BLaER1 (cell line): ENCODE results near the gene PRKACA.

Source experiments
- H3K27ac ChIP-seq: shearing (Covaris generic); formaldehyde crosslinking; 2 replicates; pipeline ENCODE4 v1.8.1; 2022
- H3K27me3 ChIP-seq: shearing (Covaris generic); formaldehyde crosslinking; 2 replicates; pipeline ENCODE4 v1.8.1; 2022
- H3K36me3 ChIP-seq: shearing (Covaris generic); formaldehyde crosslinking; 2 replicates; pipeline ENCODE4 v1.8.1; 2022
- H3K4me1 ChIP-seq: shearing (Covaris generic); formaldehyde crosslinking; 2 replicates; pipeline ENCODE4 v1.8.1; 2022
- H3K4me2 ChIP-seq: shearing (Covaris generic); formaldehyde crosslinking; 2 replicates; pipeline ENCODE4 v1.8.1; 2022
- H3K4me3 ChIP-seq: shearing (Covaris generic); formaldehyde crosslinking; 2 replicates; pipeline ENCODE4 v1.8.1; 2022
- H3K9ac ChIP-seq: shearing (Covaris generic); formaldehyde crosslinking; 2 replicates; pipeline ENCODE4 v1.8.1; 2022
- H3K9me3 ChIP-seq: shearing (Covaris generic); formaldehyde crosslinking; 2 replicates; pipeline ENCODE4 v1.8.1; 2022
- H4K20me1 ChIP-seq: shearing (Covaris generic); formaldehyde crosslinking; 2 replicates; pipeline ENCODE4 v1.8.1; 2022
- Cebpa-rat ChIP-seq: shearing (Covaris generic); IDR thresholded peaks from 2 replicates; pipeline ENCODE4 v1.8.1; 2022

Gene PRKACA

DNA sequence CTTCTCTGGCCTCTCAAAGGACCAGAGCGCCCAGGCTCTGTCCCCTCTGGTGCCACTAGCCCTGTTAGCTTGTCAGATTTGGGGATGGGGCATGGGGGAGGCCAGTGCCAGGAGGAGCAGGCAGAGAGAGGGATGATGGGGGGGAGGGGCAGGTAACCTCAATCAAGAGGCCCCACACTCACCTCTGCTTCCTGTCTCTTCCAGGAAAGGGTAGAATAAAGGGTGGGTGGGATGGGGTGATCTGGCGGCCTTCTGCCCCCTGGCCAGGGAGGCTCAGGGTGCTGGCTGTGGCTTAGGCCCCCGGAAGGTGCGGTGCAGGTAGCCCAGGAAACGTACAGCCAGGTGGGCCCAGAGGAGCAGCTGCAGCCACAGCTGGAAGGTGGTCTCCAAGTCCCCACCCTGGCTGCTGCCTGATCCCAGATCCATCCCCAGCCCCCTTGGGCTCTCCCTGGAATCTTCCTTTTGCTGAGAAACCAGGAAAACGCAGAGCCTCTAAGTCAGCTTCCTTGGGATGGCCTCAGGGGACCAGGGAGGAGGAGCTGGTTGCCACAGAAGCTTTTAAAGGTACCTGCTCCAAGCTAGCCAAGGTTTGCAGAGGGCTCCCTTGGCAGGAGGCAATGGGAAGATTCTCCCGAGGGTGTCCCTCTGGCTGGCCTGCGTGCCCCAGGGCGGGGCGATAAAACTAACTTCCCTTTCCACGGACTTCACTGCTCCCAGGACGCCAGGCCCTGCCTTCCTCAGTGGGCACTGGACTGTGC lies 5.3 kb downstream of the PRKACA start:
- Histone ChIP-seq H3K27me3 (no peaks in the 10 kb centered on the region), H4K20me1 (peaks cover 61% of the 10 kb centered on the region), H3K4me2 (peak overlapping the region; percentile 44), H3K4me3 (no peak overlapping the region), H3K27ac (peak overlapping the region; percentile 26; the same call in 1 of the 2 replicates), H3K4me1 (peaks cover 49% of the 10 kb centered on the region), H3K9ac (peak overlapping the region; percentile 46; the same call in 1 of the 2 replicates), H3K9me3 (no peaks in the 10 kb centered on the region), H3K36me3 (peaks cover 8% of the 10 kb centered on the region; the same call in 1 of the 2 replicates)
- no peak for TF ChIP-seq Cebpa-rat

DNA sequence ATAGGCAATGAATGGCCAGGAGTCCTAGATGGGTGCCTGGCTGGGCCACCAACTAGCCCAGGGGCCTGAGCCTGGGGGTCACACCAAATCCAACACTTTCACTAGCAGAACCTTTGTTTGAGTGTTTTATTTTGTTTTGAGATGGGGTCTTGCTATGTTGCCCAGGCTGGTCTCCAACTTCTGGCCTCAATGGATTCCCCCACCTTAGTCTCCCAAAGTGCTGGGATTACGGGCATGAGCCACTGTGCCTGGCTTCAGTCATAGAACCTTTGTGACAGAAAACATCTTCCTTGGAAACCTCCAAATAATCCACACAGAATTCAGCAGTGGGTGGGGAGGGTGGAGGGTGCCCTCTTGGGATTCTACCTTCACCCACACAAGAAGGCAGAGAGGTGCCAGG lies 6.1 kb downstream of the PRKACA start:
- H3K27me3 ChIP-seq, result no peaks in the 10 kb centered on the region
- no peak overlapping the region for H3K9ac ChIP-seq
- H3K4me3 ChIP-seq, result no peak overlapping the region
- H3K4me2 ChIP-seq, result no peak overlapping the region
- H3K27ac ChIP-seq, result no peak overlapping the region
- peaks cover 54% of the 10 kb centered on the region for H4K20me1 ChIP-seq
- no peaks in the 10 kb centered on the region for H3K9me3 ChIP-seq
- H3K36me3 ChIP-seq, result peaks cover 11% of the 10 kb centered on the region; the same call in 1 of the 2 replicates
- peaks cover 42% of the 10 kb centered on the region for H3K4me1 ChIP-seq
- TF ChIP-seq Cebpa-rat, result no peak

DNA sequence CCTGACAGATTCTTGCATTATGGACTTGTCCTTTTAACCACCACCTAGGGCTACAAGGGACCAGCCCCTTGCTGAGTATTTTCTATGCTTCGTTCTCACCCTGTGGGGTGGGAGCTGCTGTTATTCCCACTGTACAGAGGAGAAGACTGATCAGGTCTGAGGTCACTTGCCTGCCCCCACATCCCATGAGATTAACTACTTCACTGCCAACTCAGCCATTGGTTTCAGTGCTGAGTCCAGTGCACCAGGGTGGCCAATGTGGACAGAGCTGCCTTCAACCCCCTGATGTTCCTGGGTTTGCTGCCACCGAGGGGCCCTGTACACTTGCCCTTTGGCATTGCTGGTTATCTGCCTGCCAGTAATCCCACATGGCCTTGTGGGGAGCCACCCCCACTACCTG lies 6.9 kb downstream of the PRKACA start:
- peaks cover 45% of the 10 kb centered on the region for H4K20me1 ChIP-seq
- no peak overlapping the region for H3K4me3 ChIP-seq
- no peak for TF ChIP-seq Cebpa-rat
- H3K9me3 ChIP-seq, result no peaks in the 10 kb centered on the region
- H3K36me3 ChIP-seq, result peaks cover 19% of the 10 kb centered on the region
- H3K27me3 ChIP-seq, result no peaks in the 10 kb centered on the region
- no peak overlapping the region for H3K4me2 ChIP-seq
- H3K27ac ChIP-seq, result no peak overlapping the region
- peaks cover 34% of the 10 kb centered on the region for H3K4me1 ChIP-seq
- H3K9ac ChIP-seq, result no peak overlapping the region

DNA sequence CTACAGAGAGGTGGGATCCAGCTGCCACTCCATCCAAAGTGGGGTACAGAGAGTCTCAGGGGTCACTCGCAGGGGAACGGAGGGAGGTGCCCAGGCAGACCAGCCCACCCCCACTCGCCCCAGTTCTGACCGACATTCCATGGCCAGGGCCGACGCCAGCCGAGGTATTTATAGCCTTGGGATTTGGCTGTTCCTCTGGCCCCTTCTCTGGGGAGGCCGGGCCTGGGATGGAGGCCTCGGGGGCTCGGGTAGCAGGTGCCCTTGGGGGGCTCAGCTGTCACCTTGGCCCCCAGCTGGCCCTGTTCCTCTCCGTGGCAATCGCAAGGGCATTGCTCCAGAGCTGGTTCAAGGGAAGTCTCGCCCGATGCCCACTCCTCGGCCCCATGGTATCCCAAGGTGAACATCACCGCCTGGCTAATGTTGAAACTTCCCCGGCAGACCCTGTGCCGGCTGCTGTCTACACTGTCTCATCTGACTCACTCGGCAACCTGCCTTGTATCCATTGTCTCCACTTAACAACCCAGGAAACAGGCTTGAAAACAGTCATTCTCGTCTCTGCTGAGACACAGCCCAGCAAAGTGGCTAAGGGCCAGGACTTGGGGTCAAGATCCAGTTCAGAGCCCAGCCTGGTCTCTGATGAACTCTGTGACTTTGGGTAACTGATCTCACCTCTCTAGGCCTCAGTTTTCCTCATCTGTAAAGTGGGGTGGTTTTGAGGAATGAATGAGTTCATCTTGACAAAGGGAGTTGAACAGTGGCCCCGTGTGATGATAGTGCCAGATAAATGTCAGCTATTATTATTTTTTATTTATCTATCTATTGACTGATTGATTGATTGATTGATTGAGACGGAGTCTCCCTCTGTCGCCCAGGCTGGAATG lies 9.7 kb downstream of the PRKACA start:
- Histone ChIP-seq H3K9ac (no peak overlapping the region), H3K27me3 (no peaks in the 10 kb centered on the region), H3K4me3 (no peak overlapping the region), H4K20me1 (peaks cover 21% of the 10 kb centered on the region), H3K36me3 (peaks cover 40% of the 10 kb centered on the region), H3K4me2 (no peak overlapping the region), H3K27ac (no peak overlapping the region), H3K4me1 (peaks cover 7% of the 10 kb centered on the region), H3K9me3 (no peaks in the 10 kb centered on the region)
- no peak for TF ChIP-seq Cebpa-rat

DNA sequence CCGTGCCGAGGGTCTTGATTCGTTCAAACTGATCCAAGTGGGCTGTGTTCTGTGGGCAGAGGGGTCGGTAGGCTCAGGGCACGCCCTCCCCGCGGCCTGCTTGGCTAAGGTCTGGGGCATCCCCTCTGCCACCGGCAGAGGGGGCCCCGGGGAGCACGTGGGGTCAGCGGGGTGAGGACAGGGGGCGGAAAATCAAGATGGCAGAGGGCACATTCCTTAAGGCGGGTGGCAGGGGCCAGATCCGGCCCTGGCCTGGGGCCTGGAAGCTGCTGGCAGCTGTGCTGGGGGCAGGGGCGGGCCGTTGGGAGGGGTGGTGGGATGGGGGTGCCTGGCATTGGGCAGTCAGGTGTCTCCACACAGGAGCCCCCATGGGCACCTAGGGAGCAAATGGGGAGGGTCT lies 10.7 kb downstream of the PRKACA start:
- Histone ChIP-seq H3K4me2 (no peak overlapping the region), H3K36me3 (peaks cover 50% of the 10 kb centered on the region), H3K27me3 (no peaks in the 10 kb centered on the region), H3K9ac (no peak overlapping the region), H3K4me3 (no peak overlapping the region), H4K20me1 (peaks cover 14% of the 10 kb centered on the region; the same call in 1 of the 2 replicates), H3K27ac (no peak overlapping the region), H3K4me1 (no peaks in the 10 kb centered on the region; the same call in 1 of the 2 replicates), H3K9me3 (no peaks in the 10 kb centered on the region)
- TF ChIP-seq Cebpa-rat, result no peak

DNA sequence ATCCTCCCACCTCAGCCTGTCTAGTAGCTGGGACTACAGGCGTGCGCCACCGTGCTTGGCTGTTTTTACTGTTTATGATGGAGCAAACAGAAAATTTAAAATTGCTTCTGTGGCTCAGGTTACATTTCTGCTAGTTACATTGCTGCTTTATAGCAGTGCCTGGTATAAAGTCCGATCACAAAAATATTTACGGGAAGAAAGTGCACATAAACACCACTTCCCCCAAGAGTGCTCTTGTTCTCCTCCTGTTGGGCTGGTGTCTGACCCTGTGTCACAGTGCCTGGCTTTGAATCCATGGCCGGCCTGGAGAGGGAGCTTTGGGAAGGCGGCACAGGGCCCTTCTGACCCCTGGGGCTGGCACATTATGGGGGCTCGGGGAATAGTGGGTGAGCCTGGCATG lies 11.9 kb downstream of the PRKACA start:
- Histone ChIP-seq H3K27me3 (no peaks in the 10 kb centered on the region), H3K36me3 (peaks cover 61% of the 10 kb centered on the region), H4K20me1 (peaks cover 8% of the 10 kb centered on the region; the same call in 1 of the 2 replicates), H3K4me1 (no peaks in the 10 kb centered on the region; the same call in 1 of the 2 replicates), H3K9me3 (no peaks in the 10 kb centered on the region), H3K9ac (no peak overlapping the region), H3K4me2 (no peak overlapping the region), H3K27ac (no peak overlapping the region), H3K4me3 (no peak overlapping the region)
- no peak for TF ChIP-seq Cebpa-rat

DNA sequence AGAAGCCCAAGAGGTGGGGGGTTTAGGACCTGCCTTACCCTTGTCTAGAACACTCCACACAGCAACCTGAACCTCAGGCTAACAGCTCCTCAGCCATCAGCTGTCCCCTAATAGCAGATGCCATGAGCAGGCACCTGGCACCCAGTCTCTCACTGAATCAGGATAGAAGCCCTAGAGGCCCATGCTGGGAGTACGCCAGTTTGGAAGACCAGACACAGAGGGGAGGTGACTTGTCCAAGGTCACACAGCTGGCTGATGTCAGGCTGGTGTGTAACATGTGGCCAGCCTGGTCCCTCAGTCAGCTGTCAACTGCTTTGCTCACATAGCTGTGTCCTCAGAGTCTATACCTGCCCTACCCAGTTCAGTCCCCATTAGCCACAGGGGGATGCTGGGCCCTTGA lies 14.3 kb downstream of the PRKACA start:
- H3K27me3 ChIP-seq, result no peaks in the 10 kb centered on the region
- no peaks in the 10 kb centered on the region for H3K4me1 ChIP-seq
- H3K4me3 ChIP-seq, result no peak overlapping the region
- H3K36me3 ChIP-seq, result peaks cover 69% of the 10 kb centered on the region
- no peak overlapping the region for H3K4me2 ChIP-seq
- peaks cover 8% of the 10 kb centered on the region; the same call in 1 of the 2 replicates for H4K20me1 ChIP-seq
- H3K9ac ChIP-seq, result no peak overlapping the region
- no peak for TF ChIP-seq Cebpa-rat
- H3K27ac ChIP-seq, result no peak overlapping the region
- no peaks in the 10 kb centered on the region for H3K9me3 ChIP-seq

DNA sequence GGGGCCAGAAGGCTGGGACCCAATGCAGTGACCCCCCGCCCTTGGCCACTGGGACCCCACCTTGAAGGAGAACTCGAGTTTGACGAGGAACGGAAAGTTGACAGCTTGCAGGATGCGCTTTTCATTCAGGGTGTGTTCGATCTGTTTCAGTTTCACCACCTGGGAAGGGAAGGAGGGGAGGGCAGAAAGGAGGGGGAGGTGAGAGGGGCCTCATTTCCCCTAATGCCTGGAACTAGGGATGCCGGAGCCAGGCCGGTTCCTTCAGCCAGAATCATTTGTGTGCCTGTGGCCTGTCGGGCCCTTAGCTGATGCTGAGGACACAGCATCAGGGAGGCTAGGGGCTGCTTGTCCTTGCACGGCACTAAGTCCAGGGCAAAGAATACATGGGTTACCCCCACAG lies 14.8 kb downstream of the PRKACA start:
- no peak overlapping the region for H3K4me3 ChIP-seq
- peaks cover 70% of the 10 kb centered on the region for H3K36me3 ChIP-seq
- H3K27me3 ChIP-seq, result no peaks in the 10 kb centered on the region
- peaks cover 4% of the 10 kb centered on the region; the same call in 1 of the 2 replicates for H4K20me1 ChIP-seq
- no peaks in the 10 kb centered on the region for H3K9me3 ChIP-seq
- no peak overlapping the region for H3K4me2 ChIP-seq
- no peak for TF ChIP-seq Cebpa-rat
- H3K4me1 ChIP-seq, result no peaks in the 10 kb centered on the region
- no peak overlapping the region for H3K27ac ChIP-seq
- no peak overlapping the region for H3K9ac ChIP-seq

DNA sequence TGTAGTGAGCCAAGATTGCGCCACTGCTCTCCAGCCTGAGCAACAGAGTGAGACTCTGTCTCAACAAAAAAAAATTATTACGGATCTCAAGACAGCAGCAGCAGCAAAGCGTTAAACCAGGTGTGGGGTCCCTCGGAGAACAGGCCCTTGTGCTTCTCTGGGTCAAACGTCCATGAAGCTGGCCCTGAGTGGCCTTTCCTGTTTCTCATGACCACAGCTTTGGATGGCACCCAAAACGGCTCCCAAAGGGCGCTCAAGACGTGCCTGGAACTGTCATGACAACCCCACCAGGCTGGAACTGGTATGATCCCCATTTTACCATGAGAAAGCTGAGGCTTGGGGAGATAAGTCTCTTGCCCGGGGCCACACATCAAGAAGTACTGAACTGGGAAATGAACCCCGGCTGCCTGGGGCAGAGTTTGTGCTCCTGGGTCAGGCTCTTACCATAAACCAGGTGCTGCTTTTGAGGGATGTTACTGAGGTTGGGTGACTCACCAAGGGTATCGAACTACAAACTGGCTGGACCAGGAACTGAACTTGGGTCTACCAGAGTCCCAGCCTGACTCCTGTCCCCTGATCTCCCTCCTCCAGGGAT lies 15.4 kb downstream of the PRKACA start:
- no peak overlapping the region for H3K4me3 ChIP-seq
- H3K36me3 ChIP-seq, result peaks cover 71% of the 10 kb centered on the region
- no peaks in the 10 kb centered on the region for H3K4me1 ChIP-seq
- no peaks in the 10 kb centered on the region for H3K9me3 ChIP-seq
- no peaks in the 10 kb centered on the region for H4K20me1 ChIP-seq
- H3K27ac ChIP-seq, result no peak overlapping the region
- H3K9ac ChIP-seq, result no peak overlapping the region
- no peak for TF ChIP-seq Cebpa-rat
- no peak overlapping the region for H3K4me2 ChIP-seq
- H3K27me3 ChIP-seq, result no peaks in the 10 kb centered on the region
